ENCODE measurements around the gene CTDSP1.

CTDSP1 gene

DNA sequence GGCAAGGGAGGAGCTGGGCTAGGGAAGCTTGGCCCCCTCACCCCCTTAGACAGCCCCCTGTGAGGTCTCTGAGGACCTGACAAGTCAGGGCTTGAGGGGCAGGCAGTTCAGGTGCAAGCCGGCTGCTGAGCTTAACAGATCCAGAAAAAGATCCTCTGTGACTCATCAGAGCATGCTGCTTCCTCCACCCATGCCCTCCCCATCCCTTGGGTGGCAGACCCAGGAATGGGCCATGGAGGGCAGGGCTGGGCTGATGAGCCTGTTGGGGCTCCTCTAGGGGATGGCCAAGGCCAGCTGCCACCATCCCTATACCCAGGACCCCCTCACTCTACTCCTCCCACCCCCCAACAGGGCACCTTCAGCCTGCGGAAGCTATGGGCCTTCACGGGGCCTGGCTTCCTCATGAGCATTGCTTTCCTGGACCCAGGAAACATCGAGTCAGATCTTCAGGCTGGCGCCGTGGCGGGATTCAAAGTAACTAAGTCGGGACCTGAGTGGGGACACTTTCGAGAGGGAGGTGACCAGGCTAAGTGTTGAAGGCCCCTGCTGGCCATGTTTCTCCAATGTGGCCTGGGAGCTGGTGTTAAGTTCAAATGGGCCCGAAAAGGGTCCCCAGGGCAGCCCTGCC, 15.7 kb upstream of the CTDSP1 start:
- DNase-seq (ENCODE audit: low read depth) = no peak

DNA sequence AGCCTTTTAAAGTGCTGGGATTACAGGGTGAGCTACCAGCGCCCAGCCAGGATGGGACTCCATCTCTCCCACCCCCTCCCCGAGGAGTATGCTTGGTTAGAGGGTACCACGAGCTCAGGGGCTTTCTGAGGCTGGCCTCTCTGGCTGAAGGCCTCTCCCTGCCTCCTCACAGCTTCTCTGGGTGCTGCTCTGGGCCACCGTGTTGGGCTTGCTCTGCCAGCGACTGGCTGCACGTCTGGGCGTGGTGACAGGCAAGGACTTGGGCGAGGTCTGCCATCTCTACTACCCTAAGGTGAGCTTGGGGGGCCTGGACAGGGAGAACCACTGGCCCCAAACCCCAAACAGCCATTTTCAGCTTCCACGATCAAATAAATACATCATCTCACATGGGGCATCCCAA, 14.7 kb upstream of the CTDSP1 start:
- DNase-seq (ENCODE audit: low read depth) = no peak

DNA sequence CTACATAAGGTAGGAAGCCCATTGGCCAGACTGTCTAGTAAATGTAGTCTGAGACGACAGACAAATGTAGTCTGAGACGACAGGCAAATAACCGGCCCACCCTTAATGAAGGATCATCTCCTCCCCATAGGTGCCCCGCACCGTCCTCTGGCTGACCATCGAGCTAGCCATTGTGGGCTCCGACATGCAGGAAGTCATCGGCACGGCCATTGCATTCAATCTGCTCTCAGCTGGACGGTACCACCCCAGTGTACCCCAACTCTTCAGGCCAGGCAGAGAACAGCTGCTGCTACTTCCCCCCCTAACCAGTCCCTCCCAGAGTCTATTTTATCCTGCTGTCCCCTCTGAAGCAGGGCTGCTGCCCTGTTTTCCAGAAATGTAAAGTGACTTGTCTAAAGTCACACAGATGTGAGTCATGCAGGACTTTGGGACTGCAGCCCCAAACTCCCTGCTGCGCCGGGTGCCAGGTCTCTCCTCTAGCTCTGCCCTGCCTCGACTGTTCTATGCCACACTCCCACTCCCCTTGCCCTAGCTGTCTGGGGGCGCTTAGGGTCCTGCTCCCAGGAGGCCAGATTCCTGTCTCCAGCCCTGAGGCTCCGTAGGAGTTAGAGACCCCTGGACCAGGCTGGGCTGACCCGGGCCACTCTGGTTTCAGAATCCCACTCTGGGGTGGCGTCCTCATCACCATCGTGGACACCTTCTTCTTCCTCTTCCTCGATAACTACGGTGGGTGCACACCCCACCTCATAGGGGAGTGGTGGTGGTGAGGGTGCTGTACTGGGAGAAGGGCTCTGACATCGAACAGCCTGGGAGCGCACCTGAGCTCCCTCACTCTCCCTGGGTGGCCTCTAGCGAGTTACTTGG, 12.9 kb upstream of the CTDSP1 start:
- no peak for DNase-seq (ENCODE audit: low read depth)

DNA sequence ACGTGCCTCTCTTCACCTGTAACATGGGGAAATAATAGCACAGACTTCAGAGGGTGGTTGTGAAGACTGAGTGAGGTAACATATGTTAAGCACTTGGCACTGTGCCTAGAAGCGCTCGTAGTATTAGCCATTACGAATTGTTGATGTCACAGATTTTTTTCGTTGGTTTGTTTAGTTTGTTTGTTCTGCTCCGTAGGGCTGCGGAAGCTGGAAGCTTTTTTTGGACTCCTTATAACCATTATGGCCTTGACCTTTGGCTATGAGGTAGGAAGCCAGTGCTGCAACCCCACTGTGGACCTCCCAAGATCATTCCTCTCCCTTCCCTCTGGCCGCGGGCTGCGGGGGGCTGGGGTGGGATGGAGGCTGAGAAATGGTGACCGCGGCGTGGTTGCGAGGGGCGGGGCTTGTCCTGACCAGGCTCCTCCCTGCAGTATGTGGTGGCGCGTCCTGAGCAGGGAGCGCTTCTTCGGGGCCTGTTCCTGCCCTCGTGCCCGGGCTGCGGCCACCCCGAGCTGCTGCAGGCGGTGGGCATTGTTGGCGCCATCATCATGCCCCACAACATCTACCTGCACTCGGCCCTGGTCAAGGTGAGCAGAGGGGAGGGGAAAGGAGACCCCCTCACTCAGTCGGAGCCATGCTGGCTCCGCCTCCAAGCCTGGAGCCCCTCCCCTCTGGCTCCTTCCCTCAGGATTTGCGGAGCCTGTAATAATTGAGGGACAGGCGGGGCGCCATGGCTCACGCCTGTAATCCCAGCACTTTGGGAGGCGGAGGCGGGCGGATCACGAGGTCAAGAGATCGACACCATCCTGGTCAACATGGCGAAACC, 12.1 kb upstream of the CTDSP1 start:
- no peak for DNase-seq (ENCODE audit: low read depth)

DNA sequence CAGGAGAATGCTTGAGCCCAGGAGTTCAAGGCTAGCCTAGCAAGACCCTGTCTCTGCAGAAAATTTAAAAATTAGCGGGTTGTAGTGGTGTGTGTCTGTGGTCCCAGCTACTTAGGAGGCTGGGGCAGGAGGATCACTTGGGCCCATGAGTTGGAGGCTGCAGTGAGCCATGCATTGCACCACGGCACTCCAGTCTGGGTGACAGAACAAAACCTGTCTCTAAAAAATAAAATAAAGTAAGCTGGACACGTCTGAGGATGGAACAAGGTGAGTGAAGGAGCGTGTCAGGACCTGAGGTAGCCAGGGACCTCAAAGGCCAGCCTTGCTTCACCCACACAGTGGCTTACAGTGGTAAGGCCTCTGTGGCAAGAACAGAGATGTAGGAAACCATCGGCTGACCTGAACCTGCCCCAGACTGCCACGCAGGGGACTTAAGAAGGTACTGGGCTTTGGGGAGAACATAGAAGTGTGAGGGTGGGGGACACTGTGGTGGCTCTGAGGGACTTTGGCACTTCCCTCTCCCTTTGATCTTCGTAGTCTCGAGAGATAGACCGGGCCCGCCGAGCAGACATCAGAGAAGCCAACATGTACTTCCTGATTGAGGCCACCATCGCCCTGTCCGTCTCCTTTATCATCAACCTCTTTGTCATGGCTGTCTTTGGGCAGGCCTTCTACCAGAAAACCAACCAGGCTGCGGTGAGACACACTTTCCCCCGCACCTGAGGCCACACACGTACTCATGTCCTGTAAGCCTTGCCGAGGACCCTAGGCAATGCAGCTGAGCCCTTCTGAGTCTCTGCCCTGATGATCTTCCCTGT, 10.1 kb upstream of the CTDSP1 start:
- no peak for DNase-seq (ENCODE audit: low read depth)

GRCh38 chr2:218391202-218391601, 8.5 kb upstream of the CTDSP1 start:
- DNase-seq (ENCODE audit: low read depth) = no peak

DNA sequence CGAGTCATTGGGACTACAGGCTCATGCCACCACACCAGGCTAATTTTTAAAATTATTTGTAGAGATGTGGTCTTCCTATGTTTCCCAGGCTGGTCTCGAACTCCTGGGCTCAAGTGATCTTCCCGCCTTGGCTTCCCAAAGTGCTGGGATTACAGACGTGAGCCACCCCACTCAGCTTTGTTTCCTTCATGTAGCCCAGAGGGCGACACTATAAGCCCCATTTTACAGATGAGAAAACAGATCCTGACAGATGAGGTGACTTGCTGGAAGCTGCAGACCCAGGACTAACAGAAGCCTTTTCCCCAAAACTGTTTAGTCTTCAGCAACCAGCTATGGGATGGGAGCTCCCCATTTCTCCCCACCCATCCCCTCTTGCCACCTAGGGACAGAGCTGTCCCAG, 7.2 kb upstream of the CTDSP1 start:
- no peak for DNase-seq (ENCODE audit: low read depth)

- DNase-seq (ENCODE audit: low read depth) = no peak
These were observed 6.7 kb upstream of the CTDSP1 start for GRCh38 chr2:218392891-218393462.

DNA sequence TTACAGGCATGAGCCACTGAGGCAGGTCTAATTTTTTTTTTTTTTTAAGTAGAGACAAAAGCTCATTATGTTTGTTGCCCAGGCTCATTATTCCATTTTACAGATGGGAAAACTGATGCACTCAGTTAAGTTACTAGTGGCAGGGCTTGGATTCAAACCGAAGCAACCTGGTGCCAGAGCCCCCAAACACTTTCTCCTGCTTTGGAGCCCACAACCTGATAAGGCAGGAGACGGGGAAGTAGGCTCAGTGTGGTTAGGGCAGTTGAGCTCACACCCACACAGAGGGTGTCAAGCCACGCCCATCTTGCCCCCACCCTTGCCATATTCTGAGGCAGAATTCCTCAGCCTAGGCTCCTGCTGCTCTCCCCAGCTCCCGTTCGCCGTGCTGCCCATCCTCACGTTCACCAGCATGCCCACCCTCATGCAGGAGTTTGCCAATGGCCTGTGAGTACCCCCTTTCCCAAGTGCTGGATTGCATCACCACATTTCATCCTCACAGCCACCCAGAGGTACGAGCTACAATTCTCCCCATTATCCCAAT, 5.8 kb upstream of the CTDSP1 start:
- no peak for DNase-seq (ENCODE audit: low read depth)

DNA sequence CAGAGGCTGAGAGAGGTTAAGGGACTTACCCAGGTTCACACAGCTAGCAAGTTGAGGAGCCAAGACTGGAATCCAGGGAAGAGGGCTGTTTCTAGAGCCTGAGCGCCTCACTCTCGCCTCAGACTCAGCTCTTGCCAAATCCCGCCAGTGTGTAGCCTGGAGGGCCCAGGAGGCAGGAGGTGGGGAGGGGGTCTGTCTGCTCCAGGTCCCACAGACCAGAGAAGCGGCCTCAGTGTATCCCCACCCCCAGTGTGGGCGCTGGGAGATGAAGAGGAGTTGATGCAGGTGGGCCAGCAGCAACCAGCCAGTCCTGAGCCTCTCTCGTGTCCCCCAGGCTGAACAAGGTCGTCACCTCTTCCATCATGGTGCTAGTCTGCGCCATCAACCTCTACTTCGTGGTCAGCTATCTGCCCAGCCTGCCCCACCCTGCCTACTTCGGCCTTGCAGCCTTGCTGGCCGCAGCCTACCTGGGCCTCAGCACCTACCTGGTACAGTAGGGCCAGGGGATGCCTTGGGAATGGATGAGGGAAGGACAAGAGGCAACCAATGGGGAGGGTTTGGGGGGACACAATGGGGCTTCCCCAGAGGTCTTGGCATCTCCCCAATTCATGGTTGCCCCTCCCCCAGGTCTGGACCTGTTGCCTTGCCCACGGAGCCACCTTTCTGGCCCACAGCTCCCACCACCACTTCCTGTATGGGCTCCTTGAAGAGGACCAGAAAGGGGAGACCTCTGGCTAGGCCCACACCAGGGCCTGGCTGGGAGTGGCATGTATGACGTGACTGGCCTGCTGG, 5.2 kb upstream of the CTDSP1 start:
- no peak for DNase-seq (ENCODE audit: low read depth)

DNA sequence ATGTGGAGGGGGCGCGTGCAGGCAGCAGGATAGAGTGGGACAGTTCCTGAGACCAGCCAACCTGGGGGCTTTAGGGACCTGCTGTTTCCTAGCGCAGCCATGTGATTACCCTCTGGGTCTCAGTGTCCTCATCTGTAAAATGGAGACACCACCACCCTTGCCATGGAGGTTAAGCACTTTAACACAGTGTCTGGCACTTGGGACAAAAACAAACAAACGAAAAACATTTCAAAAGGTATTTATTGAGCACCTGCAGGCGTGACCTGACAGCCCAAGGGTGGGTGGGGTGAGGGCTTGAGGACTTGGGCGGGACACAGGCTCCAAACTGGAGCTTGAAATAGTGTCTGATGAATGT, 4.6 kb upstream of the CTDSP1 start:
- no peak for DNase-seq (ENCODE audit: low read depth)

GRCh38 chr2:218395456-218395825, 4.2 kb upstream of the CTDSP1 start:
- DNase-seq (ENCODE audit: low read depth) = no peak

DNA sequence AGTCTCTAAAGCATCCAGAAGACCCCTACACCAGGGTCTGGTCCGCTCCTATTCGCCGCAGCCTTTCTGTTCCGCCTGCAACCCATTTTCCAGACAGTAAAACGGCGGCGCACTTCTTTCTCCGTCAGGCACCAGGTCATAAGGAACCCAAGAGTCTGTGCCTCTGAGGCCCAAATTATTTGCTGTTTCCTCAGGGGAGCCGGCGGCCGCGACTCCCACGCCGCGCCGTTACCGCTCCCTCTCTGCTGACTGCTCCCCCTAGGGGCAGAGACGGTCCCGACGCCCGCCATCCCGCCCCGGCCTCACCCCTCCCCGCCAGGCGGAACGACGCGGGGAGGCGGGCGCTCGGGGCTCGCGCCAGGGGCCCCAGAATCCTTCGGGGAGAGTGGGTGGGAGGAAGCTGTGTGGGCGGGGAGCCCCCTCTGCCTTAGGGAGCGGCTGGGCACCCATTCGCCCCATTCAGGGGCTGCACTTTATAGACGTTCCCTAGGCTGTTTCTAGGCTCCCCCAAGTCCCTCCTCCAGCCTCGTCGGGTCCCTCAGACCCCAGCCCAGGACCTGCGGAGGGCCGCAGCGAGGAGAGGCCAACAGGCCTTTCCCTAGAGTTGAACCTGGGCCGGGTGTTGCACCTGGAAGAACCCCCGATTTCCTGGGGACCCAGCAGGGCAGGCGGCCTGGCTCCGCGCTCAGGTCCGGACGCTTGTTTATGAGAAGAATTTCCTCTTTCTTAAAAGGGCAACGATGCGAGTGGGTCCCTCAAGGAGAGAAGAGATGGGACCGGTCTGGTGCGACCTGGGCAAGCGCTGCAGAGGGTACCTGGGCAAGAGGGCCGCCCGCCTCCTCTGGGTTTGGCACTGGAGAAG, 3.6 kb upstream of the CTDSP1 start:
- DNase-seq (ENCODE audit: low read depth) = peak; percentile 90

DNA sequence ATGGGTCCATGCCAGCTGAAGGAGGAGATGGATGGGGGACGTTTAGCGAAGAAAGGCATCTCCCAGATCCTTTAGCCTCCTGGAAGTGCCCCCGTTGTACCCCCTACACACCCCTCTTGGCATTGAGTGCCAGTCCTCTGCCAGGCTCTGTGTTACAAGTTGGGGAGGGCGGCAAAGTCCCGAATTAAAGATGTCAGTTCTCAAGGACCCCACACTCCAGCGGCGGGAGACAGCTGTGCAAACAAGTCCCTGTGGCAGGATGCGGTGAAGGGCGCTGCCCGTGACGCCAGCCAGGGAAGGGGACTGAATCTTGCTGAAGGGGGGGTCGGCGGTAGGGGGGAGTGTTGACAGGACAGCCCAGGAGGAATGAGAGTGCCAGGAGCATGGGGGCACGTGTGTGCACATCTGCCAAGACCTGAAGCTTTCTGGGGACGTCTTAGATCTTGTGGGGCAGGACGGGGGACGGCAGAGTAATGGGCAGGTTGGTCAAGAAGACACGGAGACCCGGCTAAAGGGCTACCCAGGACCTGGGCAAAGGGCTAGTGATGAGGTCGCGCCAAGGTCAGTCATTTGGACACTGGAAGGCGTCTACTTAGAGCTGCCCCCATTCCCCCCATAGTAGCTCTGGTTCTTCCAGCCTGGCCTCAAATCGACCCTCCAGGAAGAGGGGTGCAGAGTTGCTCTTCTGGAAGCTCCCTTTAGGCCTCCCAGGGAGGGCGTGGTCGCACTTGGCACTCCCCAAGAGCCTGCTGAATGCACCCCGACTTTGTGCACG, 2.8 kb upstream of the CTDSP1 start:
- peak; percentile 43 for DNase-seq (ENCODE audit: low read depth)

GRCh38 chr2:218397463-218397819, 2.2 kb upstream of the CTDSP1 start:
- DNase-seq (ENCODE audit: low read depth) = no peak

DNA sequence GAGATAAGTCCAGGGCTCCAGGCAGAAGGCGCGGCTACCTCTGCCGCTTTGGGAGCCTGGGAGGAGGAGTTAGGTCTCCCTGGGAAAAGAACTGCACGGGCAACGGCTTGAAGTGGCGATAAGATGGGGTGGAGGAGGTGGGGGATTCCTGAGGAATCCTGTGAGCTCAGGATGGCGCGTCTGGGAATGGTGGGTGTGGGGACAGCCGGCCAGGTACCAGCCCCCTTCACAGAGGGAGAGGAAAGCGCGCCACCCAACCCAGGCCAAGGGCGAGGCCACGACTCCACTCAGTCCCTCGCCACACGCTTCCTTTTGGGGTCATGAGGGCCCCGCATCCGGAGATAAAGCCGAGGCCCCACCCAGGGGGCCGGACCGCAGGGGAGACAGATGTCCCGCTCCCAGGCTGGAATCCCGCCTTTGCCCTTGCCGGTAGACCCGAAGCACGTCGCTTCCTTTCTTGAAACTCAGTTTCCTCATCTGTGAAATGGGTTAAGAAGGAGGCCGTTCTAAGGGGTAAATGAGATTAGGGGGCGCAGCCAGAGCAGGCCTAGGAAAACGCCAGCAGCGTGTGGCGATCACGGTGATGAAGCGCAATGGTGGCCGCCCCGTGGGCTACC, 1.7 kb upstream of the CTDSP1 start:
- peak; percentile 33 for DNase-seq (ENCODE audit: low read depth)

- peak; percentile 49 for DNase-seq (ENCODE audit: low read depth)
These were observed 954 bp upstream of the CTDSP1 start for GRCh38 chr2:218398437-218399390.

All from activated T-helper 9 cell treated with anti-CD3 and anti-CD28 coated beads, Interleukin-2, amount 50 U/mL, for 16 hours (primary cell).